HG02623 (cell line): ENCODE results near the gene RAB7B.
"Not testable (repeated sequence)": the region's sequence is repeated elsewhere in the genome, so short reads cannot be mapped to it uniquely, and the experiment has no call there.

Source experiments
- ATAC-seq: cut with Tn5 transposase; IDR thresholded peaks from one replicate; pipeline ENCODE4 v1.9.1; 2021; ENCODE audit warnings: moderate library complexity; ENCODE audit not compliant: unreplicated experiment

The RAB7B gene

GRCh38 chr1:205998457-205999241, 4.5 kb downstream of the RAB7B start:
- ATAC-seq = no peak

GRCh38 chr1:205996641-205997040, 6.6 kb downstream of the RAB7B start:
- ATAC-seq = not testable (repeated sequence)

- no peak for ATAC-seq
These were observed 8.8 kb downstream of the RAB7B start for GRCh38 chr1:205994346-205994745.

- ATAC-seq = no peak
These were observed 10.1 kb downstream of the RAB7B start for GRCh38 chr1:205993068-205993467.

GRCh38 chr1:205992218-205992882, 10.8 kb downstream of the RAB7B start:
- no peak for ATAC-seq

- no peak for ATAC-seq
These were observed 12.0 kb downstream of the RAB7B start for GRCh38 chr1:205991237-205991636.

- ATAC-seq = no peak
These were observed 13.0 kb downstream of the RAB7B start for GRCh38 chr1:205990226-205990625.

GRCh38 chr1:205989786-205990185, 13.4 kb downstream of the RAB7B start:
- no peak for ATAC-seq

- no peak for ATAC-seq
These were observed 14.6 kb downstream of the RAB7B start for GRCh38 chr1:205988585-205988995.

GRCh38 chr1:205986861-205987260, 16.3 kb downstream of the RAB7B start:
- ATAC-seq = no peak

DNA sequence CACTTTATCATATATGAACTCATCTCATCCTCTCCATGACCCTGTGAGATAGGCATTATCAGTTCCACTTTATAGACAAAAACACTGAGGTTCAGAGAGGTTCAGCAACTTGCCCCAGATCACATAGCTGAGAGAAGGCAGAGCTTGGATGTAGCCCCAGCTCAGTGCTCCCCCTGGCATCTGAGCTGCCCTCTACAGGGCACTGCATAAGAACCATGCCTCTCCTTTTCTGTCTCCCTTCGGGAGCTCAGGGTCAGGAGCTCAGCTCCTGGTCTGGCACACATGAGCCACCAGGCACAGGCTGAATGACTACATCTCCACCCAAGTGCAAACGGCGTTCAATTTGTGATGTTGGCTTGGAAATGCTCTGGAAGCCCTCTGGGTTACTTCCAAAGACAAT, 16.9 kb downstream of the RAB7B start:
- ATAC-seq = no peak

DNA sequence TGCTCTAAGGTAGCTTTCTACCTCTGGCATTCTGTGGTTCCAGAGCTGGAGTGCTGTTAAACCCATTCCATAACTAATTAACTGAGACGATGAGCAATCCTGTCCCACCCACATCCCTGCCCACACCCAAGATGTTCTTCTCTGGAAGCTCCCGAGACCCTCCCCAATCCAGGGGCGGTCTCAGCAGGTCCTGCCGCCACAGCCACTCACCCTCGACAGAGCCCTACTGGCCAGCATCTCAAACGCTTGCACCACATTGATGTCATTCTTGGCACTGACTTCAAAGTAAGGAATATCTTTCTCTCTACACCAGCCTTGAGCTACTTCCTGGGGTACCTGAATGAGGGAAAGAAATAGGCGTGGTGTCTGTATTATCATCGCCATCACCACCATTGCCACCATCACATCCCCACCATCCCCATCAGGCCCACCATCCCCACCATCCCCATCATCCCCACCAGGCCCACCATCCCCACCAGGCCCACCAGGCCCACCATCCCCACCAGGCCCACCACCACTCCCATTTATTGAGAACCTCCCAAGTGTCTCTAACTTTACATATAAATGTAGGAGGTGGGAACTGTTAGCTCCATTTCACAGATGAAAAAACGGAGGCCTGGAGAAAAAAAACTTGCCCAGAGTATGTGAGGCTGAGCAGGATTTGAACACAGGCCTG, 17.7 kb downstream of the RAB7B start:
- no peak for ATAC-seq

- ATAC-seq = no peak
These were observed 19.1 kb downstream of the RAB7B start for GRCh38 chr1:205983925-205984725.

- no peak for ATAC-seq
These were observed 21.9 kb downstream of the RAB7B start for GRCh38 chr1:205981257-205981656.

GRCh38 chr1:205980237-205980870, 22.8 kb downstream of the RAB7B start:
- ATAC-seq = no peak

DNA sequence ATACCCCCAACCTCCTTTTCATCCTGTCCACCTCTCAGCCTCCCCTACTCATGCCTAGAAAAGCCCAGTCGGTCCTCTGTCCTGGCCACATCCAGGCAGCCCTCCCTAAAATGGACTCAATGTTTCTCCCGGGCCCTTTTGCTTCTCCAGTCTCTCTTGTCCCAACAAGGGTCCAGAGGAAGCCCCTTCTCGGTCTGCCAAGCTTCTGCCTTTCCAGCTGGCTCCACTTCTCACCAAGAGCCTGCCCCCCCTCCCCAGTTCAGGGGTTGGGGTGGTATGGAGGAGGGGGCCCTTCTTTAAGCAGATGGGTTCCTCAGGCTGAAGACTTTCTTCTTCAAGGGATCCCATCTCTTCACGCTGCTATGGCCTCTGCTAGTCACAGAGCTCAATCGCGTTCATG, 23.9 kb downstream of the RAB7B start:
- ATAC-seq = no peak

DNA sequence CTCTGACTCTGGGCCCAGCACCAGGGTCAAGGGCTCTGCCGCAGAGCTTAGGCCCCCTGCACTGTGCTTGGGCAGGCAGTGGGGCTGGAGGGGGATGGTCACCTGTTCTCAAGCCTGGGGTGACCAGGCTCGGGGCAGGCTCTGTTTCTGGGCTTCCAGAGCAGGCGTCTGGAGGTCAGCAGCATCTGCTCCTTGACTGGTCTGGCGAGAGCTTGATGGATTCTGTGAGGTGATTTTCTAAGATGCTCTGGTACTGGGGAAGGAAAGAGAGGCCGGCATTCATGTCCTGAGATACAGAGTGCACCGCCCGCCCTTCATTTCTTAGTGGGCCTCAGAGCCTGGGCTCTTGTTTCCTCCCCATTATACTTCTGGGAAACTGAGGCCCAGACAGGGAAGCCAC, 24.5 kb downstream of the RAB7B start:
- no peak for ATAC-seq

- ATAC-seq = peak; percentile 45
These were observed 25.7 kb downstream of the RAB7B start for GRCh38 chr1:205977402-205978014.

GRCh38 chr1:205976708-205977401, 26.3 kb downstream of the RAB7B start:
- no peak for ATAC-seq

GRCh38 chr1:205976036-205976435, 27.2 kb downstream of the RAB7B start:
- ATAC-seq = no peak
